Skeletal muscle tissue (tissue), 4 donors: ENCODE data around the gene JAK3. TPM values are rescaled to one million over a fixed set of nuclear protein-coding genes. Genes with fewer than 3 reads are reported as not detected.
"Not testable (repeated sequence)": the region's sequence is repeated elsewhere in the genome, so short reads cannot be mapped to it uniquely, and the experiment has no call there.

Experiments
- H3K27ac ChIP-seq: one replicate; pipeline ENCODE4 v1.7.0; 2013; ENCODE audit warnings: mild to moderate bottlenecking, low read depth, low read length, inconsistent platforms
- H3K27me3 ChIP-seq, 3 donors: one replicate each; pipeline ENCODE4 v1.7.0; 2013; ENCODE audit warnings: low read length in 3 of 3; ENCODE audit not compliant: control insufficient read depth in 3 of 3, insufficient read depth in 3 of 3
- H3K36me3 ChIP-seq, 3 donors: one replicate each; pipeline ENCODE4 v1.7.0; 2013; ENCODE audit warnings: low read length in 3 of 3; ENCODE audit not compliant: control insufficient read depth in 3 of 3, insufficient read depth in 3 of 3
- H3K4me1 ChIP-seq, 3 donors: one replicate each; pipeline ENCODE4 v1.7.0; 2013; ENCODE audit warnings: low read length in 3 of 3, mild to moderate bottlenecking in 3 of 3; ENCODE audit not compliant: control insufficient read depth in 3 of 3, insufficient read depth in 3 of 3
- H3K4me3 ChIP-seq, 3 donors: one replicate each; pipeline ENCODE4 v1.7.0; 2013; ENCODE audit warnings: low read length in 3 of 3
- H3K9ac ChIP-seq, 3 donors: one replicate each; pipeline ENCODE4 v1.7.0; 2013; ENCODE audit warnings: low read length in 3 of 3, mild to moderate bottlenecking in 3 of 3, moderate library complexity in 2 of 3, low read depth in 1 of 3
- H3K9me3 ChIP-seq, 3 donors: one replicate each; pipeline ENCODE4 v1.7.0; 2013; ENCODE audit warnings: low read length in 3 of 3; ENCODE audit not compliant: control insufficient read depth in 3 of 3
- total RNA-seq: library from RNA; depleted of rRNA; stranded (reverse); fragments of >200 nt; gene quantifications from one replicate; pipeline ENCODE4 v1.2.3, GENCODE V29; 2014
- donor health status: Osteomylitis.

The JAK3 gene
- total RNA-seq = 2.1 TPM

GRCh38 chr19:17847538-17848366 lies at the start of gene JAK3:
JAK3 (minus strand) TSS chr19:17847982; CDS start chr19:17844417, 3,565 bp downstream.
- peak within 1 kb of the TSS in 1 of 3 donors; percentile 50 for H3K9ac ChIP-seq
- no peaks in the 10 kb centered on the region for H3K36me3 ChIP-seq
- H3K9me3 ChIP-seq = no peaks in the 10 kb centered on the region
- peaks cover 16 to 34% (median 17%) of the 10 kb centered on the region in 3 donors for H3K27me3 ChIP-seq
- peak within 1 kb of the TSS; percentile 13 to 30 (median 20) for H3K4me3 ChIP-seq
- no peak within 1 kb of the TSS for H3K27ac ChIP-seq
- H3K4me1 ChIP-seq = peaks cover 0 to 3% (median 0%) of the 10 kb centered on the region in 3 donors

- no peaks in the 10 kb centered on the region for H3K36me3 ChIP-seq
- H3K27me3 ChIP-seq = peaks cover 0 to 12% (median 6%) of the 10 kb centered on the region in 3 donors
- H3K9ac ChIP-seq = no peak overlapping the region
- H3K27ac ChIP-seq = no peak overlapping the region
- H3K4me1 ChIP-seq = no peaks in the 10 kb centered on the region
- no peak overlapping the region for H3K4me3 ChIP-seq
- no peaks in the 10 kb centered on the region for H3K9me3 ChIP-seq
These were observed 46.0 kb upstream of the JAK3 start for GRCh38 chr19:17893766-17894165.

DNA sequence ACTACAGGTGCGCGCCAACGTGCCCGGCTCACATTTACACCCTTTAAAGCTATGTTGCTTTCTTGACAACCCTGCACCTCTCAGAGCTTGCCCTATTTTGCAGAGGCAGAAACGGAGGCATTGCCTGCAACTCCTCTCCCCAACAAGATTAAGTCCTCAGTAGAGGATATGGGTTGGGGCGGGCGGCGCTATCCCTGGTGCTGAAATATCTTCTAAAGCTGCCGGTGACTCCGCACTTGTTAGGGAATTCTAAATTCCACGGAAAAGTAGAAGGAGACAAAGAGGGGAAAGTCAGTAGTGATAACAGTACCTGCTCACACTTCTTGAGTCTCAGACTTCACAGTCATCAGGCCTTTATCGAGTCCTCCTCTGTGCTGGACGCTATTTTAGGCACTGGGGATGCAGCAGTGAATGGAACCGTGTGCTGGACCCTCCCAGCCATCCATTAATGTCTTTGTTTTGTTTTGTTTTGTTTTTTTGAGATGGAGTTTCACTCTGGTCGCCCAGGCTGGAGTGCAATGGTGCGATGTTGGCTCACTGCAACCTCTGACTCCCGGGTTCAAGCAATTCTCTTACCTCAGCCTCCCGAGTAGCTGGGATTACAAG lies 41.9 kb upstream of the JAK3 start:
- Histone ChIP-seq H3K27me3 (peaks cover 0 to 10% (median 5%) of the 10 kb centered on the region in 3 donors), H3K36me3 (no peaks in the 10 kb centered on the region), H3K4me3 (no peak overlapping the region), H3K27ac (no peak overlapping the region), H3K9me3 (no peaks in the 10 kb centered on the region), H3K9ac (no peak overlapping the region), H3K4me1 (no peaks in the 10 kb centered on the region)

DNA sequence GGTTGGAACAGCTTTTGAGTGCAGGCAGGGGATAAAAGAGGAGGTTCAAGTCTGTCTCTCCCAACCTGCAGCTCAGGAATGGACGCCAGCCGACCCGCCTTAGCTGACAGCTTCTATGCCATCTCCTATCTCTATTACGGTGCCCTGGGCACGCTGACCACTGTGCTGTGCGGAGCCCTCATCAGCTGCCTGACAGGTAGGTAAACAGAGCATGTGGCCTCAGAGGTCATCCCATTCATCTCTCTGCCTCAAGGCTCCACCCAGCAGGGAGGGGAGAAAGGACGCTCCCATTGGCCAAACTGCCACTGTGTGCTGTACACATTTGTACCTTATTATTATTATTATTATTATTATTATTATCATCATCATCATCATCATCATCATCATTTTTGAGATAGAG lies 40.5 kb upstream of the JAK3 start:
- Histone ChIP-seq H3K36me3 (no peaks in the 10 kb centered on the region), H3K27me3 (peaks cover 0 to 5% (median 4%) of the 10 kb centered on the region in 3 donors)

DNA sequence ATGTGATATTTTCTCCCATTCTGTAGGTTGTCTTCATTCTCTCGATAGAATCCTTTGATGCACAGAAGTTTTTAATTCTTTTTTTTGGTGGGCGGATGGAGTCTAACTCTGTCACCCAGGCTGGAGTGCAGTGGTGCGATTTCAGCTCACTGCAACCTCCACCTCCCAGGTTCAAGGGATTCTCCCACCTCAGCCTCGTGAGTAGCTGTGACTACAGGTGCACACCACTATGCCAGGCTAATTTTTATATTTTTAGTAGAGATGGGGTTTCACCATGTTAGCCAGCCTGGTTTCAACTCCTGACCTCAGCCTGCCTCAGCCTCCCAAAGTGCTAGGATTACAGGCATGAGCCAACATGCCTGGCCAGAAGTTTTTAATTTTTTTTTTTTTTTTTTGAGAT lies 39.4 kb upstream of the JAK3 start:
- not testable (repeated sequence) for H3K4me3 ChIP-seq, H3K27me3 ChIP-seq, H3K27ac ChIP-seq, H3K36me3 ChIP-seq, H3K4me1 ChIP-seq, H3K9me3 ChIP-seq, H3K9ac ChIP-seq

More for the DNA sequence above, 40.5 kb upstream of the JAK3 start:
- Histone ChIP-seq H3K27ac (no peak overlapping the region), H3K4me3 (no peak overlapping the region), H3K9ac (no peak overlapping the region), H3K9me3 (no peaks in the 10 kb centered on the region), H3K4me1 (no peaks in the 10 kb centered on the region)

DNA sequence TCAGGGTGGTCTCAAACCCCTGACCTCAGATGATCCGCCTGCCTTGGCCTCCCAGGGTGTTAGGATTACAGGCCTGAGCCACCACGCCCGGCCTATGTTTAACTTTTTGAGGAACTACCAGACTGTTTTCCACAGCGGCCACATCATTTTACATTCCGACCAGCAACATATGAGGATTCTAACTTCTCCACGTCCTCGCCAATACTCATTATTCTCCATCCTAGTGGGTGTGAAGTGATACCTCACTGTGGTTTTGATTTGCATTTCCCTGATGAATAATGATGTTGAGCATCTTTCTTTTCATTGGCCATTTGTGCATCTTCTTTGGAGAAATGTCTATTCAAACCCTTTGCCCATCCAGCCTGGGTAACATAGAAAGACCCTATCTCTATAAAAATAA lies 38.7 kb upstream of the JAK3 start:
- Histone ChIP-seq H3K27me3 (peaks cover 0 to 5% (median 5%) of the 10 kb centered on the region in 3 donors), H3K36me3 (no peaks in the 10 kb centered on the region)

DNA sequence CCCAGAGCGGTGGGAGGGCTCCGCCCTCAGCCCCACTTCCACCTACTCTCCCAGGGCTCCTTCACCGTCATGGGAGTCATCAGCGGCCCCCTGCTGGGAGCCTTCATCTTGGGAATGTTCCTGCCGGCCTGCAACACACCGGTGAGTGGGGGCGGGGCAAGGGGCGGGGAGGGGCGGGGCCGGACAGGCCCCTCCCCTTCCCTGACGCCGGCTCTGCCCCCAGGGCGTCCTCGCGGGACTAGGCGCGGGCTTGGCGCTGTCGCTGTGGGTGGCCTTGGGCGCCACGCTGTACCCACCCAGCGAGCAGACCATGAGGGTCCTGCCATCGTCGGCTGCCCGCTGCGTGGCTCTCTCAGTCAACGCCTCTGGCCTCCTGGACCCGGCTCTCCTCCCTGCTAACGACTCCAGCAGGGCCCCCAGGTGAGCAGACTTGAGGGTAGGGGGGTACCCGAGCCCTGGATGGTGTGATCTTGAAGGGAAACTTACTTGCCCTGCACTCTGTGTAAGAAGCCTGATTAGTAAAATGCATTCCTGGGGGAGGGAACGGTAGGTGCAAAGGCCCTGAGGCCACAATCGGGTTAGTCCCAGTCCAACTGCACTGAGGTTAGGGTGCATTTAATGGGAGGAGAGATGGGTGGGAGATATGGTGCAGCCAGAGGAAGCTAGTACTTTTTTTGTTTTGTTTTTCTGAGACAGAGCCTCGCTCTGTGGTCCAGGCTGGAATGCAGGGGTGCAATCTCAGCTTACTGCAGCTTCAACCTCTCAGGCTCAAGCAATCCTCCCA lies 36.0 kb upstream of the JAK3 start:
- Histone ChIP-seq H3K4me1 (no peaks in the 10 kb centered on the region), H3K9ac (no peak overlapping the region), H3K4me3 (no peak overlapping the region), H3K27ac (no peak overlapping the region), H3K9me3 (no peaks in the 10 kb centered on the region), H3K36me3 (no peaks in the 10 kb centered on the region), H3K27me3 (peaks cover 3 to 12% (median 5%) of the 10 kb centered on the region in 3 donors)

More for the DNA sequence above, 38.7 kb upstream of the JAK3 start:
- no peaks in the 10 kb centered on the region for H3K9me3 ChIP-seq
- H3K4me3 ChIP-seq = no peak overlapping the region
- no peaks in the 10 kb centered on the region for H3K4me1 ChIP-seq
- no peak overlapping the region for H3K27ac ChIP-seq
- no peak overlapping the region for H3K9ac ChIP-seq

GRCh38 chr19:17881701-17882100 lies 33.9 kb upstream of the JAK3 start:
- H3K4me1 ChIP-seq = no peaks in the 10 kb centered on the region
- no peak overlapping the region for H3K27ac ChIP-seq
- no peaks in the 10 kb centered on the region for H3K9me3 ChIP-seq
- H3K4me3 ChIP-seq = no peak overlapping the region
- H3K27me3 ChIP-seq = peaks cover 8 to 18% (median 9%) of the 10 kb centered on the region in 3 donors
- H3K9ac ChIP-seq = no peak overlapping the region
- H3K36me3 ChIP-seq = no peaks in the 10 kb centered on the region

- H3K4me3 ChIP-seq = no peak overlapping the region
- H3K9me3 ChIP-seq = no peaks in the 10 kb centered on the region
- H3K27ac ChIP-seq = no peak overlapping the region
- H3K36me3 ChIP-seq = no peaks in the 10 kb centered on the region
- H3K9ac ChIP-seq = no peak overlapping the region
- H3K4me1 ChIP-seq = no peaks in the 10 kb centered on the region
- peaks cover 14 to 29% (median 15%) of the 10 kb centered on the region in 3 donors for H3K27me3 ChIP-seq
These were observed 31.7 kb upstream of the JAK3 start for GRCh38 chr19:17879466-17879865.
